CD14-positive monocyte (primary cell): ENCODE measurements around the gene OR13G1. TPM values are rescaled to one million over a fixed set of nuclear protein-coding genes. Genes with fewer than 3 reads are reported as not detected.

Experiments used
- DNase-seq, 3 donors: peaks; one replicate each; pipeline ENCODE4 v3.0.0-alpha.2; 2011 to 2022
- H2AFZ ChIP-seq: 2 replicates; pipeline ENCODE4 v1.6.0; 2012; ENCODE audit warnings: mild to moderate bottlenecking, low read depth, low read length, inconsistent platforms; ENCODE audit not compliant: insufficient read depth, poor library complexity, severe bottlenecking
- H3K27ac ChIP-seq, 2 donors: 1 replicate in 1 of 2; 2 replicates in 1 of 2; pipeline ENCODE4 v1.5.1; 2012 to 2013; ENCODE audit warnings: low read length in 2 of 2, control low read depth in 1 of 2, inconsistent platforms in 1 of 2, low read depth in 1 of 2, mild to moderate bottlenecking in 1 of 2
- H3K27me3 ChIP-seq, 2 donors: one replicate each; pipeline versions ENCODE4 v1.6.0 to v1.6.1; 2011 to 2013; ENCODE audit warnings: low read length in 2 of 2; ENCODE audit not compliant: control insufficient read depth in 2 of 2, insufficient read depth in 2 of 2
- H3K36me3 ChIP-seq, 2 donors: replicated peaks in 1 of 2; 1 replicate in 1 of 2; 2 replicates in 1 of 2; pipeline versions ENCODE4 v1.5.1 to v1.6.1; 2012 to 2013; ENCODE audit warnings: low read length in 2 of 2, control low read depth in 1 of 2, inconsistent platforms in 1 of 2, mild to moderate bottlenecking in 1 of 2; ENCODE audit not compliant: insufficient read depth in 2 of 2, control insufficient read depth in 1 of 2
- H3K4me1 ChIP-seq, 2 donors: 1 replicate in 1 of 2; 2 replicates in 1 of 2; pipeline versions ENCODE4 v1.5.1 to v1.6.1; 2012 to 2013; ENCODE audit warnings: low read length in 2 of 2, control low read depth in 1 of 2, inconsistent platforms in 1 of 2, mild to moderate bottlenecking in 1 of 2, moderate library complexity in 1 of 2; ENCODE audit not compliant: insufficient read depth in 2 of 2, control insufficient read depth in 1 of 2
- H3K4me2 ChIP-seq: replicated peaks from 2 replicates; pipeline ENCODE3; 2012; ENCODE audit warnings: low read length, moderate library complexity, mild to moderate bottlenecking; ENCODE audit not compliant: poor library complexity, severe bottlenecking; ENCODE audit errors: extremely low read depth
- H3K4me3 ChIP-seq, 3 experiments: fragments of 200-600 bp in 1 of 3; sonication (generic) in 1 of 3; replicated peaks in 1 of 3; 1 replicate in 2 of 3; 2 replicates in 1 of 3; pipeline ENCODE4 v1.5.1; 2011 to 2013; ENCODE audit warnings: low read length in 3 of 3, mild to moderate bottlenecking in 3 of 3, control low read depth in 2 of 3, low read depth in 2 of 3, inconsistent platforms in 1 of 3, moderate library complexity in 1 of 3
- H3K79me2 ChIP-seq: 2 replicates; pipeline ENCODE4 v1.6.0; 2012; ENCODE audit warnings: mild to moderate bottlenecking, control low read depth, inconsistent platforms, low read length, moderate library complexity; ENCODE audit not compliant: insufficient read depth
- H3K9ac ChIP-seq: 2 replicates; pipeline ENCODE4 v1.6.0; 2017; ENCODE audit warnings: low read length, mild to moderate bottlenecking; ENCODE audit not compliant: insufficient read depth, poor library complexity, severe bottlenecking
- H3K9me3 ChIP-seq, 2 donors: replicated peaks in 1 of 2; 1 replicate in 1 of 2; 2 replicates in 1 of 2; pipeline versions ENCODE4 v1.5.1 to v1.6.1; 2012 to 2013; ENCODE audit warnings: low read length in 2 of 2, control low read depth in 1 of 2; ENCODE audit not compliant: control insufficient read depth in 1 of 2, insufficient read depth in 1 of 2
- H4K20me1 ChIP-seq: 2 replicates; pipeline ENCODE4 v1.6.0; 2012; ENCODE audit warnings: mild to moderate bottlenecking, low read length, control low read depth, moderate library complexity; ENCODE audit not compliant: insufficient read depth
- H3K27ac Mint-ChIP-seq, 7 donors: one replicate each; pipeline ENCODE4 v1.8.0; 2020; ENCODE audit warnings: mild to moderate bottlenecking in 7 of 7, mixed read lengths in 7 of 7, moderate library complexity in 6 of 7, inconsistent platforms in 2 of 7
- H3K27me3 Mint-ChIP-seq, 3 donors: one replicate each; pipeline ENCODE4 v1.8.0; 2021 to 2022; ENCODE audit warnings: low read depth in 3 of 3, mild to moderate bottlenecking in 3 of 3, mixed read lengths in 3 of 3, moderate library complexity in 3 of 3, inconsistent platforms in 1 of 3
- H3K36me3 Mint-ChIP-seq, 2 donors: one replicate each; pipeline ENCODE4 v1.8.0; 2020; ENCODE audit warnings: mixed read lengths in 2 of 2, inconsistent platforms in 1 of 2, mild to moderate bottlenecking in 1 of 2
- H3K4me1 Mint-ChIP-seq: one replicate; pipeline ENCODE4 v1.8.0; 2020; ENCODE audit warnings: mild to moderate bottlenecking, mixed read lengths
- H3K4me3 Mint-ChIP-seq, 2 donors: one replicate each; pipeline ENCODE4 v1.8.0; 2020; ENCODE audit warnings: mild to moderate bottlenecking in 2 of 2, mixed read lengths in 2 of 2, moderate library complexity in 1 of 2
- H3K9me3 Mint-ChIP-seq, 7 donors: one replicate each; pipeline ENCODE4 v1.8.0; 2020 to 2022; ENCODE audit warnings: mixed read lengths in 7 of 7, mild to moderate bottlenecking in 6 of 7, moderate library complexity in 6 of 7, inconsistent platforms in 2 of 7
- WGBS: methylation state at CpG from one replicate; pipeline ENCODE4 v1.1.5; 2013; ENCODE audit warnings: missing lambda C conversion rate; ENCODE audit not compliant: insufficient coverage; 5-methylcytosine and 5-hydroxymethylcytosine counted together
- intact Hi-C, 2 donors: fragments of 100-400 bp; cut with micrococcal nuclease; formaldehyde crosslinking; loops; one replicate each; pipeline versions ENCODE4 v1.15.0 to v1.15.1; 2023
- polyA plus RNA-seq, 3 donors: library from polyadenylated mRNA; depleted of rRNA in 1 of 3; unstranded in 2 of 3; stranded (reverse) in 1 of 3; fragments of 300-500 nt in 2 of 3; fragments of >200 nt in 1 of 3; fragmentation: Illumina TruSeq in 2 of 3; gene quantifications; 1 replicate in 2 of 3; 2 replicates in 1 of 3; pipeline ENCODE4 v1.2.3, GENCODE V29; 2012 to 2021
- TF ChIP-seq, protein P1 (sequence below): fragments of 200-600 bp; IDR thresholded peaks from one replicate; pipeline ENCODE4 v1.8.0; 2022; ENCODE audit warnings: antibody characterized with exemption, mild to moderate bottlenecking

OR13G1 gene
- polyA plus RNA-seq, 3 donors = not detected

DNA sequence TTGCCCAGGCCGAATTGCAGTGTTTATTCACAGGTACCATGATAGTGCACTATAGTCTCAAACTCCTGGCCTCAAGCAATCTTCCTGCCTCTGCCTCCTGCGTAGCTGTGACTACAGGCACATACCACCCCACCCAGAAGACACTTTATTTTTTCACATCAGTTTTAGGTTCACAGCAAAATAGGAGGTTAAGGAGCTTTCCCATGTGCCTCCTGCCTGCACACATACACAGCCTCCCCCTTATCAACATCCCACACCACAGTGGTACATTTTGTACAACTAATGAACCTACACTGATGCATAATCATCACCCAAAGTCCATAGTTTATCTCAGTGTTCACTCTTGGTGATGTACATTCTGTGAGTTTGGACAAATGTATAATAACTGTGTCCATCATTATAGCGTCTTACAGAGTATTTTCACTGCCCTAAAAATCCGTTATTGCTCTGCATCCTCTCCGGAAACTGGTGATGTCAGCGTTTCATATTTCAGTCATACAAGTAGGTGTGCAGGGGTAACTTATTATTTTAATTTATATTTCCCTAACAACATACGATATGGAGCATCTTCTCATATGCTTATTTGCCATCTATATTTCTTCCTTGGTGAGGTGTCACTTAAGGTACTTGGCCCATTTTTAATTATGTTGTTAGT is 23.2 kb downstream of the OR13G1 start:
- WGBS = 55% methylated on average over 2 of the region's 7 CpGs
- Mint-ChIP-seq H3K27me3 (peaks cover 0 to 2% (median 0%) of the 10 kb centered on the region in 3 donors), H3K4me1 (peaks cover 6% of the 10 kb centered on the region), H3K27ac (no peak overlapping the region), H3K4me3 (no peak overlapping the region), H3K9me3 (peaks cover 0 to 18% (median 3%) of the 10 kb centered on the region in 7 donors), H3K36me3 (no peaks in the 10 kb centered on the region)
- H3K9me3 ChIP-seq = no peaks in the 10 kb centered on the region
- H3K4me2 ChIP-seq = no peak overlapping the region
- intact Hi-C loops = no loop called here
- DNase-seq = no peak
- no peaks in the 10 kb centered on the region for H4K20me1 ChIP-seq
- no peak overlapping the region for H3K4me3 ChIP-seq
- no peaks in the 10 kb centered on the region for H3K27me3 ChIP-seq
- no peak overlapping the region for H3K27ac ChIP-seq
- H3K79me2 ChIP-seq = no peaks in the 10 kb centered on the region
- no peak overlapping the region for H2AFZ ChIP-seq
- no peaks in the 10 kb centered on the region for H3K36me3 ChIP-seq
- TF ChIP-seq, protein P1, sequence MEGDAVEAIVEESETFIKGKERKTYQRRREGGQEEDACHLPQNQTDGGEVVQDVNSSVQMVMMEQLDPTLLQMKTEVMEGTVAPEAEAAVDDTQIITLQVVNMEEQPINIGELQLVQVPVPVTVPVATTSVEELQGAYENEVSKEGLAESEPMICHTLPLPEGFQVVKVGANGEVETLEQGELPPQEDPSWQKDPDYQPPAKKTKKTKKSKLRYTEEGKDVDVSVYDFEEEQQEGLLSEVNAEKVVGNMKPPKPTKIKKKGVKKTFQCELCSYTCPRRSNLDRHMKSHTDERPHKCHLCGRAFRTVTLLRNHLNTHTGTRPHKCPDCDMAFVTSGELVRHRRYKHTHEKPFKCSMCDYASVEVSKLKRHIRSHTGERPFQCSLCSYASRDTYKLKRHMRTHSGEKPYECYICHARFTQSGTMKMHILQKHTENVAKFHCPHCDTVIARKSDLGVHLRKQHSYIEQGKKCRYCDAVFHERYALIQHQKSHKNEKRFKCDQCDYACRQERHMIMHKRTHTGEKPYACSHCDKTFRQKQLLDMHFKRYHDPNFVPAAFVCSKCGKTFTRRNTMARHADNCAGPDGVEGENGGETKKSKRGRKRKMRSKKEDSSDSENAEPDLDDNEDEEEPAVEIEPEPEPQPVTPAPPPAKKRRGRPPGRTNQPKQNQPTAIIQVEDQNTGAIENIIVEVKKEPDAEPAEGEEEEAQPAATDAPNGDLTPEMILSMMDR = no peak
- H3K4me1 ChIP-seq = no peaks in the 10 kb centered on the region
- H3K9ac ChIP-seq = no peak overlapping the region

DNA sequence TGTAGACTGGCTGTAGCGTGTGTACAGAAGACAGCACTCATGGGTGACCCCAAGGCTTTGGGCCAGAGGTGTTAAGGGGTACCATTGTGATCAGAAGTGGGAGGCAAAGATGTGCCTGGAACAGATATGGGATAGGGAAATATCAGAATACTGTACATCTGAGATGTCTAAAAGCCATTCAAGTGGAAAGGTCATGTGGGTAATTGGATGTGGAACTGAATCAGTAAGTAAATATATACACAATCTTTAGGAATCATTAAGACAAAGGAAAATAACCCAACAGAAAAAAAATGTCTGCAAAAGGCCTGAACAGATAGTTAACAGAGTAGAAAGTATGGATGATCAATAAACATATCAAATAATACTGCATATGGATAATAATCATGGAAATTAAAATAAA is 26.5 kb downstream of the OR13G1 start:
- peaks cover 0 to 2% (median 0%) of the 10 kb centered on the region in 3 donors for H3K27me3 Mint-ChIP-seq
- Histone ChIP-seq H3K4me2 (no peak overlapping the region), H3K9ac (no peak overlapping the region), H3K4me1 (no peaks in the 10 kb centered on the region), H3K79me2 (no peaks in the 10 kb centered on the region), H3K27ac (no peak overlapping the region), H4K20me1 (no peaks in the 10 kb centered on the region), H3K9me3 (no peaks in the 10 kb centered on the region), H2AFZ (no peak overlapping the region), H3K27me3 (no peaks in the 10 kb centered on the region), H3K4me3 (no peak overlapping the region), H3K36me3 (no peaks in the 10 kb centered on the region)
- DNase-seq = no peak
- no peak overlapping the region for H3K4me3 Mint-ChIP-seq
- H3K27ac Mint-ChIP-seq = no peak overlapping the region
- H3K36me3 Mint-ChIP-seq = no peaks in the 10 kb centered on the region
- TF ChIP-seq, protein P1 = no peak
- intact Hi-C loops = no loop called here
- WGBS = 100% methylated on average over 1 of the region's 1 CpG
- peaks cover 0 to 1% (median 0%) of the 10 kb centered on the region in 7 donors for H3K9me3 Mint-ChIP-seq
- peaks cover 7% of the 10 kb centered on the region for H3K4me1 Mint-ChIP-seq
